Measurements from ENCODE around the gene COQ5.

Gene COQ5, protein sequence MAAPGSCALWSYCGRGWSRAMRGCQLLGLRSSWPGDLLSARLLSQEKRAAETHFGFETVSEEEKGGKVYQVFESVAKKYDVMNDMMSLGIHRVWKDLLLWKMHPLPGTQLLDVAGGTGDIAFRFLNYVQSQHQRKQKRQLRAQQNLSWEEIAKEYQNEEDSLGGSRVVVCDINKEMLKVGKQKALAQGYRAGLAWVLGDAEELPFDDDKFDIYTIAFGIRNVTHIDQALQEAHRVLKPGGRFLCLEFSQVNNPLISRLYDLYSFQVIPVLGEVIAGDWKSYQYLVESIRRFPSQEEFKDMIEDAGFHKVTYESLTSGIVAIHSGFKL

DNA sequence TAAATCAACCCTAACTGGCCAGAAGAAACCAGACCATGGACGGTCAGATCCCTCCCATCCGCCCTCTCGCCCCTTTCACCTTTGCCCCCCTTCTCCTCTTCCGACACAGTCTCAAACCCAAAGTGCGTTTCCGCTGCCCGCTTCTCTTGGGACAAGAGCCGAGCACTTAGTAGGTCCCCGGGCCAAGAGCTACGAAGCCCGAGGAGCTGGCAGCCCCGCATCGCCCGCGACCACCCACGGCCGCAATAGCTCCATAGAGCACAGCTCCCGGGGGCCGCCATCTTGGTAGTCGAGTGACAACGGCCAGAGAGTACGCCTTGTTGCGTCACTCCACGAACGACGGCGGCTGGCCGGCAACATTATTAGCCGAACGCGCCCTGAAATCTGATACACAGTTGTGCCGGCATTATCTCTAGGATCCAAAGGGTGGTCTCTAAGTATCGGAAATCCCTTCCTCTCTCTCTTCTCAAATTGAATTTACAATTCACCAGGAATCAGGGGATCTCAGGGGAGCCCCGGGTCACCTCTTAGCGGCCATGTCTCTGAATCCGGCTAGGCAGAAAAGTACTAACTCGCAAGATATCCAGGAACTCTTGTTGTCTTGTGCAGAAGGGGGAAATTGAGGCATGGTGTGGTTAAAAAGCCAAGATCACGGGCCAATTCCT, at the start of gene COQ5:
COQ5 (minus strand) TSS at position 298 of the 665 bp plus-strand sequence; CDS start at position 281, 17 bp downstream.
- Histone ChIP-seq H3K4me3 (ENCODE audit: insufficient read length, low read depth) (peak within 1 kb of the TSS; percentile 96), H3K9me3 (ENCODE audit: insufficient read depth, low read length) (no peaks in the 10 kb centered on the region), H3K36me3 (ENCODE audit: insufficient read depth, insufficient read length, low read length) (peaks cover 20% of the 10 kb centered on the region), H3K9ac (ENCODE audit: insufficient read length, low read depth) (peak within 1 kb of the TSS; percentile 96), H3K4me1 (ENCODE audit: insufficient read depth, insufficient read length) (no peaks in the 10 kb centered on the region), H3K27me3 (ENCODE audit: insufficient read depth, insufficient read length) (no peaks in the 10 kb centered on the region)
- TF ChIP-seq YY1 (IDR thresholded peaks at IDR 0.05; ENCODE audit: insufficient read depth, insufficient read length): peak; percentile 94
- TF ChIP-seq ZNF274 (IDR thresholded peaks at IDR 0.05; ENCODE audit: low read depth, low read length): no peak
- peak; percentile 83 for DNase-seq (ENCODE audit: low read depth, low spot score)

DNA sequence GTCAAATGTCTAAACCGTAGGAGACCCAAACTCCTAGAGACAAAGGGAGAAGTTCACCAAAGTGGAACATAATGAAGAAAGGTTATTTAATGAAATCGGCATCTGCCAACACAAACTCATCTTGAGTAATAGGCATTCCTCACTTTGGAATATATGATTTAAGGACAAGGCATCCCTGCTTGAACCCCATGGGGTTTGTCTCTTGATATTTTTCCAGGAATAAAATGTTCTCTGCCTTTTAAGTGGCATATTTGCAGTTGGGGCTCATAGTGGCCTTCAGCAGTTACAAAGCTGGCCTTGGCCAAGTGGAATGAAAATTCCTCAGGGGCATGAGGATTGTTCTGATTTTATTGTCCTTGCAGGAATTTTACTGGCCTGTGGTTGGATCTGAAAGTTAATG, 45.1 kb upstream of the COQ5 start:
- no peak overlapping the region for H3K4me3 ChIP-seq (ENCODE audit: insufficient read length, low read depth)
- H3K9ac ChIP-seq (ENCODE audit: insufficient read length, low read depth): no peak overlapping the region
- H3K36me3 ChIP-seq (ENCODE audit: insufficient read depth, insufficient read length, low read length): peaks cover 93% of the 10 kb centered on the region
- no peaks in the 10 kb centered on the region for H3K4me1 ChIP-seq (ENCODE audit: insufficient read depth, insufficient read length)
- no peaks in the 10 kb centered on the region for H3K9me3 ChIP-seq (ENCODE audit: insufficient read depth, low read length)
- no peak for DNase-seq (ENCODE audit: low read depth, low spot score)
- no peak for TF ChIP-seq YY1 (IDR thresholded peaks at IDR 0.05; ENCODE audit: insufficient read depth, insufficient read length)
- no peak for TF ChIP-seq ZNF274 (IDR thresholded peaks at IDR 0.05; ENCODE audit: low read depth, low read length)
- TF ChIP-seq SUZ12 (IDR thresholded peaks at IDR 0.05; ENCODE audit: extremely low read depth, insufficient read depth, insufficient read length): no peak
- H3K27me3 ChIP-seq (ENCODE audit: insufficient read depth, insufficient read length): no peaks in the 10 kb centered on the region

DNA sequence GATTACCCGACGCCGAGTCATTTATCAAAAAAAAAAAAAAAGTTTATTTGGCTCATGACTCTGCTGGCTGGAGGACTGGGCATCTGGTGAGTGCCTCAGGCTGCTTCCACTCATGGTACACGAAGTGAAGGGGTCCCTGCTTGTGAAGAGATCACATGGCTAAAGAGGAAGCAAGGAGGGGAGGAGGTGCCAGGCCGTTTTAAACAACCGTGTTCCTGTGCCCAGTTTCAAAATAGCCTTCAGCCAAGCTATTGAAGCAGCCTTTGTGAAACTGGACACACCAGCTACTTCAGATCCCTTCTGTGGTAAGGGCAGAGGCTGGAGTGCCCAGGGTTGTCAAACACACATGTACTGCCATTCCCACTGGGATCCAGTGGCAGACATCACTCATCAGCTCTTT, 44.6 kb upstream of the COQ5 start:
- no peak for TF ChIP-seq SUZ12 (IDR thresholded peaks at IDR 0.05; ENCODE audit: extremely low read depth, insufficient read depth, insufficient read length)
- TF ChIP-seq YY1 (IDR thresholded peaks at IDR 0.05; ENCODE audit: insufficient read depth, insufficient read length): no peak
- no peak for TF ChIP-seq ZNF274 (IDR thresholded peaks at IDR 0.05; ENCODE audit: low read depth, low read length)
- H3K4me1 ChIP-seq (ENCODE audit: insufficient read depth, insufficient read length): no peaks in the 10 kb centered on the region
- no peaks in the 10 kb centered on the region for H3K27me3 ChIP-seq (ENCODE audit: insufficient read depth, insufficient read length)
- H3K9ac ChIP-seq (ENCODE audit: insufficient read length, low read depth): no peak overlapping the region
- peaks cover 93% of the 10 kb centered on the region for H3K36me3 ChIP-seq (ENCODE audit: insufficient read depth, insufficient read length, low read length)
- H3K4me3 ChIP-seq (ENCODE audit: insufficient read length, low read depth): no peak overlapping the region
- H3K9me3 ChIP-seq (ENCODE audit: insufficient read depth, low read length): no peaks in the 10 kb centered on the region
- no peak for DNase-seq (ENCODE audit: low read depth, low spot score)

DNA sequence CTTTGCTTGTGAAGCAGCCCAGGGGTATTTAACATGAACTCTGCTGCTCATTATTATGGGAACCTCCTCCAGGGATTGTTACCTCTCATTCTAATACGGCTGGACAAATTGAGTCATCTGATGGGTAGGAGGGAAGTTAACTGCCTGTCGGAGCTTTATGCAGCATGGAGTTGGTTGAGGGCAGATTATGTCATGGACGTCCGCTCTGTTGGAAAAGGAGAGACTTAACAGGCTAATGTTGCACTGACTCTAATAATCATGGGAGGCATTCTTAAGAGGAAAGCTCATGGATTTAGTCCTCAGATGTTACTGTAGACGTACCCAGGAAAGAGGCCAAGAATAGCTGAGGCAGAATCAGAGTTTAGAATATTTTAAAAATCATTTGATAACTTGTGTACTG, 42.3 kb upstream of the COQ5 start:
- Histone ChIP-seq H3K9me3 (ENCODE audit: insufficient read depth, low read length) (no peaks in the 10 kb centered on the region), H3K36me3 (ENCODE audit: insufficient read depth, insufficient read length, low read length) (peaks cover 90% of the 10 kb centered on the region), H3K4me3 (ENCODE audit: insufficient read length, low read depth) (no peak overlapping the region), H3K27me3 (ENCODE audit: insufficient read depth, insufficient read length) (no peaks in the 10 kb centered on the region), H3K4me1 (ENCODE audit: insufficient read depth, insufficient read length) (no peaks in the 10 kb centered on the region), H3K9ac (ENCODE audit: insufficient read length, low read depth) (no peak overlapping the region)
- DNase-seq (ENCODE audit: low read depth, low spot score): no peak
- no peak for TF ChIP-seq SUZ12 (IDR thresholded peaks at IDR 0.05; ENCODE audit: extremely low read depth, insufficient read depth, insufficient read length)
- no peak for TF ChIP-seq ZNF274 (IDR thresholded peaks at IDR 0.05; ENCODE audit: low read depth, low read length)

DNA sequence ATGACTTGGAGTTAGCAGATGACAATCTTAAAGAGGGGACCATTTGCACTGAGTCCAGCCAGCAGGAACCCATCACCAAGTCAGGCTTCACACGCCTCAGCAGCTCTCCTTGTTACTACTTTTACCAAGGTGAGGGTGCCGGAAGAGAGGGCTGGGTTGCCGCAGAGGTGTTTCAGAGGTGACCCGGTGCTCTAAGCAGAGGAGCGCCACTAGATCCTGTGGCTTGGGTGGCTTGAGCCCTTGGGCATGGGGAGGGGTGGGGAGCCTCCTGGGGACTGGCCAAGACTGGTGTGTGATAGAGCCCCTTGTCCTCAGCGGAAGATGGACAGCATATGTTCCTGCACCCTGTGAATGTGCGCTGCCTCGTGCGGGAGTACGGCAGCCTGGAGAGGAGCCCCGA, 34.5 kb upstream of the COQ5 start:
- TF ChIP-seq ZNF274 (IDR thresholded peaks at IDR 0.05; ENCODE audit: low read depth, low read length) (no peak), YY1 (IDR thresholded peaks at IDR 0.05; ENCODE audit: insufficient read depth, insufficient read length) (no peak), SUZ12 (IDR thresholded peaks at IDR 0.05; ENCODE audit: extremely low read depth, insufficient read depth, insufficient read length) (no peak)
- no peaks in the 10 kb centered on the region for H3K4me1 ChIP-seq (ENCODE audit: insufficient read depth, insufficient read length)
- H3K9me3 ChIP-seq (ENCODE audit: insufficient read depth, low read length): no peaks in the 10 kb centered on the region
- peaks cover 91% of the 10 kb centered on the region for H3K36me3 ChIP-seq (ENCODE audit: insufficient read depth, insufficient read length, low read length)
- H3K27me3 ChIP-seq (ENCODE audit: insufficient read depth, insufficient read length): no peaks in the 10 kb centered on the region
- DNase-seq (ENCODE audit: low read depth, low spot score): no peak
- no peak overlapping the region for H3K4me3 ChIP-seq (ENCODE audit: insufficient read length, low read depth)
- H3K9ac ChIP-seq (ENCODE audit: insufficient read length, low read depth): no peak overlapping the region

DNA sequence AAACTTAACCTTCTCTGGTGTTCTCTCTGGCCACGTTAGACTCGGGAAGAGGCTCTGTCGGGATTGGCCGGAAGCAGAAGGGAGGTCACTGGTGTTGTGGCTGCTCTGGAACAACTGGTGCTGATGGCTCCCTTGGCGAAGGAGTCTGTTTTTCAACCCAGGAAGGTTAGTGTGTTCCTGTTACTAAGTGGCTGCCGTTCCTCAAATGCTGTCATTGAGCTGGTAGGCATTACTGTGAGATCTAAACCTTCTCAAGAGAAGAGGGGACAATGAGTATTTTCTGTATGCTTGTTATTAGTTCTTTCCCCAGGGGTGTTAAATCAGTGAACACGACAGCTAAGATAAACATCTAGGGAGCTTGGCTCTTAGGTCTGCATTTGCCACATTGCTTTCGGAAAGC, 33.9 kb upstream of the COQ5 start:
- Histone ChIP-seq H3K9ac (ENCODE audit: insufficient read length, low read depth) (no peak overlapping the region), H3K36me3 (ENCODE audit: insufficient read depth, insufficient read length, low read length) (peaks cover 89% of the 10 kb centered on the region), H3K4me1 (ENCODE audit: insufficient read depth, insufficient read length) (no peaks in the 10 kb centered on the region), H3K9me3 (ENCODE audit: insufficient read depth, low read length) (no peaks in the 10 kb centered on the region), H3K27me3 (ENCODE audit: insufficient read depth, insufficient read length) (no peaks in the 10 kb centered on the region), H3K4me3 (ENCODE audit: insufficient read length, low read depth) (no peak overlapping the region)
- TF ChIP-seq SUZ12 (IDR thresholded peaks at IDR 0.05; ENCODE audit: extremely low read depth, insufficient read depth, insufficient read length) (no peak), ZNF274 (IDR thresholded peaks at IDR 0.05; ENCODE audit: low read depth, low read length) (no peak), YY1 (IDR thresholded peaks at IDR 0.05; ENCODE audit: insufficient read depth, insufficient read length) (no peak)
- no peak for DNase-seq (ENCODE audit: low read depth, low spot score)

DNA sequence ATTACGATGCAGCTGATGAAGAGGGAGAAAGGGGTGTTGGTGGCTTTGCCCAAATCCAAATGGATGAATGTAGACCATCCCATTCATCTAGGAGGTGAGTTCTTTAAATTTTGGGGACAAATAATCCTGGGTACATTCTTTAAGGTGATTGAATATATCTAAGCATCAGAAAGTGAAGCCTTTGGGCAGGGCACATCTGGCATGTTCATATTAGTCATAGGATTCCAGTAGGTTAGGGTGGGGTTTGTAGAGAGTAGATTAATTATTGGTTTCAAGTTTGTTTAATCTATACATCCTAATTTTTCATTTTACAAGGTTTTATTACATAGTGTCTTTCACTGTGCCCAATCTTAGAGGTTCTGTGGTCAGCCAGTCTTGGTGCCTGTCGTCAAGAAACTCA, 28.6 kb upstream of the COQ5 start:
- H3K4me3 ChIP-seq (ENCODE audit: insufficient read length, low read depth): no peak overlapping the region
- no peak overlapping the region for H3K9ac ChIP-seq (ENCODE audit: insufficient read length, low read depth)
- no peak for TF ChIP-seq YY1 (IDR thresholded peaks at IDR 0.05; ENCODE audit: insufficient read depth, insufficient read length)
- no peak for TF ChIP-seq ZNF274 (IDR thresholded peaks at IDR 0.05; ENCODE audit: low read depth, low read length)
- no peak for TF ChIP-seq SUZ12 (IDR thresholded peaks at IDR 0.05; ENCODE audit: extremely low read depth, insufficient read depth, insufficient read length)
- H3K4me1 ChIP-seq (ENCODE audit: insufficient read depth, insufficient read length): no peaks in the 10 kb centered on the region
- peaks cover 79% of the 10 kb centered on the region for H3K36me3 ChIP-seq (ENCODE audit: insufficient read depth, insufficient read length, low read length)
- no peaks in the 10 kb centered on the region for H3K27me3 ChIP-seq (ENCODE audit: insufficient read depth, insufficient read length)
- H3K9me3 ChIP-seq (ENCODE audit: insufficient read depth, low read length): no peaks in the 10 kb centered on the region
- no peak for DNase-seq (ENCODE audit: low read depth, low spot score)

Data from NT2/D1 (cell line).